Measurements from ENCODE around the gene PRRX2. TPM values are rescaled to one million over a fixed set of nuclear protein-coding genes. Genes with fewer than 3 reads are reported as not detected.

Gene PRRX2
- total RNA-seq, 4 donors from 2014 or later: 1.7 to 7.1 (median 4.9) TPM

DNA sequence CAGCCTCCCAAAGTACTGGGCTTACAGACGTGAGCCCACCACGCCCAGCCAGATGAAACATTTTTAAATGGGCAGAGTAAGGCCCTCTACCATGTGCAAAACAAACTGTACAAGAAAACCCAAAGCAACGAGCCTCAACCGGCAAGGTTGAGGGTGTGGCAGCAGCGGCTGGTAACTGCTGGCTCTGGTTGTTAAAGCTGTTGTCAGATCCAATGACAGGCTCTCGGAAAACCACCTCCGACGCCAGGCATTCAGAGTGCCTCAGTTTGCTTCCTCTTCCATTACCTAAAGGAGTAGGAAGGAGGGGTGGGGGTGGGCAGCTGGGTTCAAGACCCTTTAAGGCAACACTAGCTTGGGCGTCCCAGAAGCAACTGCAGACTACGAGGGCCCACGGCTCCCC is 21.1 kb upstream of the PRRX2 start:
- TF ChIP-seq, protein P1, sequence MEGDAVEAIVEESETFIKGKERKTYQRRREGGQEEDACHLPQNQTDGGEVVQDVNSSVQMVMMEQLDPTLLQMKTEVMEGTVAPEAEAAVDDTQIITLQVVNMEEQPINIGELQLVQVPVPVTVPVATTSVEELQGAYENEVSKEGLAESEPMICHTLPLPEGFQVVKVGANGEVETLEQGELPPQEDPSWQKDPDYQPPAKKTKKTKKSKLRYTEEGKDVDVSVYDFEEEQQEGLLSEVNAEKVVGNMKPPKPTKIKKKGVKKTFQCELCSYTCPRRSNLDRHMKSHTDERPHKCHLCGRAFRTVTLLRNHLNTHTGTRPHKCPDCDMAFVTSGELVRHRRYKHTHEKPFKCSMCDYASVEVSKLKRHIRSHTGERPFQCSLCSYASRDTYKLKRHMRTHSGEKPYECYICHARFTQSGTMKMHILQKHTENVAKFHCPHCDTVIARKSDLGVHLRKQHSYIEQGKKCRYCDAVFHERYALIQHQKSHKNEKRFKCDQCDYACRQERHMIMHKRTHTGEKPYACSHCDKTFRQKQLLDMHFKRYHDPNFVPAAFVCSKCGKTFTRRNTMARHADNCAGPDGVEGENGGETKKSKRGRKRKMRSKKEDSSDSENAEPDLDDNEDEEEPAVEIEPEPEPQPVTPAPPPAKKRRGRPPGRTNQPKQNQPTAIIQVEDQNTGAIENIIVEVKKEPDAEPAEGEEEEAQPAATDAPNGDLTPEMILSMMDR (IDR thresholded peaks at IDR 0.05; ENCODE audit: low read depth): no peak

DNA sequence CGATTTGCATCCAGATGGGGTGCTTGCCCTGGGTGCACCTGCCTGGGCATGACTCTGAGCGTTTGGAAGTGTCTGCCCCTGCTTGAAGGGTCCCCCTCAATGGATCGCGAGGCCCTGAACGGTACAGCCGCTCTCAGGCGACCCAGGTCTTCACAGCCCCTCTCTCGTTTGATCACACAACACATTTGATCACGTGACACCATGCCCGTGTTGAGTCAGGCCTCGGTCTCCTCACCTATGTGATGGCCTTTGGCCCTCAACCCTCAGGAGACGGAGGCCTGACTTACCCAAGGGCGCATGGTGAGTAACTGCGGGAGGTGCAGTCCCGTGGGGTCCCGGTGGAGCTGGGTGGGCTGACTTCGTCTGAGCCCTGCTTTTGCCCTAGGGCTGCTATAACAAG is 20.5 kb upstream of the PRRX2 start:
- TF ChIP-seq, protein P1 (IDR thresholded peaks at IDR 0.05; ENCODE audit: low read depth): no peak

DNA sequence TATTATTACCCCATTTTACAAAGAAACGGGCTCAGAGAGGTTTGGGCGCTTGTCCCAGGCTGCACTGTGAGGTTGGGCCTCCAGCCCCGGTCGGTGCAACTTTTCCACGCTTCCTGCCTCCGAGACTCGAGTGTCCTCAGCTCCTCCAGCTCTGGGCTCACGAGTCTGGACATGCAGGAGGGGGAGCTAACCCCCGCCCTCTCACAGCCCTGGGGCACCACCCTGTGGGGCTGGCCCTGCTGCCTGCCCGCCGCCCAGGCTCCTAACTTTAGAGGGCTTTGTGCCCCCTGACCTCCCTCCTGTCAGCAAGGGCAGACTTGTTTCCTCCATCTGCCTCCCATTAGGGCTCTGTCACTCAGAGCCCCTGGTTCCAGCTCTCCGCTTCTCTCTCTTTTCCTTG is 19.2 kb upstream of the PRRX2 start:
- TF ChIP-seq, protein P1 (IDR thresholded peaks at IDR 0.05; ENCODE audit: low read depth): no peak

DNA sequence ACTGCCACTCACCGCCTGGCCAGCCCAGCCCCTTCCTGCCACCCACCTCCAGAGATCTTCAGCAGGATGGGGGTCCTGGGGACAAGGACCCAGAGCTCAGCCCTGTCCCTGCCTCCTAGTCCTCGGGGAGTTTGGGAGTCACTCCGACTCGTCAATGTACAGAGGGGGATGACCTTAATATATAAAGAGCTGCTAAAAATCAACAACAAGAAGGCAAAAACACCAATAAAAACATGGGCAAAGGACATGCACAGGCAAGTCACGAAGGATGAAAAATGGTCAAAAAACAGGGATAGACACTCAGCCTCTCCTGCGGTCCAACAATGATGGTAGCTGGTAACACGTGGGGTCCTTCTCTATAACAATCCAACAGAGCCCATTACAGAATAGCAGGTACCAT is 18.8 kb upstream of the PRRX2 start:
- TF ChIP-seq, protein P1 (IDR thresholded peaks at IDR 0.05; ENCODE audit: low read depth): no peak

DNA sequence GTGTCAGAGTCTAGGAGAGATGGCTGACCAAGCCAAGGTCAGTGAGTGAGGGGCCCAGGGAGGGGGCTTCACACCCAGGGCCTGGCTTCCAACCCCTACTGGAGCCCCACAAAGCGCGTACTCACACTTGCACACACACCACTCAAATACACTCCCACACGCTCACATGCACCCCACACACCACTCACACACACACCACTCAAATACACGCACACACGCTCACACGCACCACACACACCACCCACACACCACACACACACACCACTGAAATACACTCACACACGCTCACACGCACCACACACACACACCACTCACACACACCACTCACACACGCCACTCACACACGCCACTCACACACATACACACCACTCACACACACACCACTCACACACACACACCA is 17.8 kb upstream of the PRRX2 start:
- TF ChIP-seq, protein P1 (IDR thresholded peaks at IDR 0.05; ENCODE audit: low read depth): no peak

DNA sequence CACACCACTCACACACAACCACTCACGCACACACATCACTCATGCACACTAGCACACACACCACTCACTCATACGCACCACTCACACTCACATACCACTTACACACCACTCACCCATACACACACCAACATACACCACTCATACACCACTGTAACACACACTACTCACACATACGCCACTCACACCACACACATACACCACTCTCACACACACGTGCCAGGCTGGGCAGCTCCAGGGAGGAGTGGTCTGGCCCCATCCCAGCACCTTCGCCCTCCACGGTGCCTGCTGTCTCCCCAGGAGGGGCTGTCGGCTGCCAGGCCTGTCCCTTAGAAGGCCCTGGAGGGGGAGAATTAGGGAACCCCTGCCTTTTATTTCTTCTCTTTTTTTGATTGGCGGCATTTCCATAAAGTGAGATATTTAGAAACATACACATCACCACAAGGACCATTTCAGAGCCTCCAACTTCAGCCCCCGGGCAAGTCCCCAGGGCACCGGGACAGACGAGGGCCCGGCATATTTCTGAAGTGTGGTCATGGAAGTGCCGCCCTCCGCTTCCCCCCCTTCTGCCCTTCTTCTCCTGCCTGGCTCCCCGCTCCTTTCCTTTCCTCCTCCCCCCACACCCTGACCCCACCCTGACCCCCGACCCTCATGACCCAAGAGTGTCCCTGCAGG is 17.2 kb upstream of the PRRX2 start:
- TF ChIP-seq, protein P1 (IDR thresholded peaks at IDR 0.05; ENCODE audit: low read depth): no peak

DNA sequence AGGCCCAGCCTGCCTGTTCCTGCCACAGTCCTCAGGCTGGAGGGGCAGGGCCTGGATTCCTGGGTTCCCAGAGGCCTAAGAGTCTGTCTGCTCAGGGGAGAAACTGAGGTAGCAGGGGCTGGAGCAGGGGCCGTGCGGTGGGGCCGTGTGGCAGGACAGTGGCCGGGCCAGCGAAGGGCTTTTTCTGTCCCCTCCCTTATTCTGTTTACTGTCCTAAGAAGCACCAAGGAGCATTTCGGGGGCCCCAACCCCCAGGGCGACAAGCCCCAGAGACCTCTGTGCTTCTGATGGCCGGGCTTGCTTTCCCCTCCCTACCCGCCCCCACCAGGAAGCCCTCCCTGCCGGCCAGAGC is 16.7 kb upstream of the PRRX2 start:
- TF ChIP-seq, protein P1 (IDR thresholded peaks at IDR 0.05; ENCODE audit: low read depth): no peak

Data from subcutaneous adipose tissue (tissue), 4 donors.